A673 (cell line): Measurements from ENCODE around the gene INVS. TPM values are rescaled to one million over a fixed set of nuclear protein-coding genes. Genes with fewer than 3 reads are reported as not detected.

Experiments used
- BruUV-seq: library from RNA; stranded (reverse); fragments of 400-500 nt; replicated peaks from 2 replicates; lab custom pipeline; 2021; lab: Mats Ljungman, UMichigan
- CTCF ChIA-PET: fragments of 300-600 bp; sonication (Branson Sonifier 250); formaldehyde crosslinking; loops from one replicate; lab custom pipeline; 2022; ENCODE audit warnings: antibody characterized with exemption; lab: Charles Lee
- POLR2A ChIA-PET: fragments of 300-600 bp; sonication (Branson Sonifier 250); formaldehyde crosslinking; loops from one replicate; lab custom pipeline; 2022; ENCODE audit warnings: antibody characterized with exemption; ENCODE audit not compliant: low non-redundant PET; lab: Charles Lee
- DNase-seq: peaks from one replicate; pipeline ENCODE4 v3.0.0-alpha.2; 2015; ENCODE audit warnings: low spot score
- H3K27ac ChIP-seq: fragments of 200-600 bp; sonication (generic); 2 replicates; pipeline ENCODE4 v1.5.1; 2016; ENCODE audit warnings: mixed run types, low read depth, mild to moderate bottlenecking, mixed read lengths, antibody characterized with exemption, low read length; ENCODE audit not compliant: poor library complexity, severe bottlenecking
- H3K27me3 ChIP-seq: fragments of 200-600 bp; sonication (generic); replicated peaks from 2 replicates; pipeline ENCODE4 v1.6.1; 2017; ENCODE audit warnings: mixed run types, low read depth, mild to moderate bottlenecking, mixed read lengths, antibody characterized with exemption, low read length; ENCODE audit not compliant: insufficient read depth, poor library complexity
- H3K36me3 ChIP-seq: fragments of 200-600 bp; sonication (generic); 2 replicates; pipeline ENCODE4 v1.6.1; 2016; ENCODE audit warnings: mixed run types, mild to moderate bottlenecking, mixed read lengths, antibody characterized with exemption, low read length; ENCODE audit not compliant: insufficient read depth, poor library complexity, severe bottlenecking
- H3K4me1 ChIP-seq: fragments of 200-600 bp; sonication (generic); 2 replicates; pipeline ENCODE4 v1.6.1; 2017; ENCODE audit warnings: mixed run types, mild to moderate bottlenecking, mixed read lengths, antibody characterized with exemption, low read length; ENCODE audit not compliant: insufficient read depth, poor library complexity, severe bottlenecking
- H3K4me3 ChIP-seq: fragments of 200-600 bp; sonication (generic); 2 replicates; pipeline ENCODE4 v1.5.1; 2016; ENCODE audit warnings: low read depth, mixed run types, mild to moderate bottlenecking, mixed read lengths, low read length; ENCODE audit not compliant: poor library complexity, severe bottlenecking
- H3K9me3 ChIP-seq: fragments of 200-600 bp; sonication (generic); 2 replicates; pipeline ENCODE4 v1.6.1; 2016; ENCODE audit warnings: mixed run types, low read depth, mild to moderate bottlenecking, mixed read lengths, antibody characterized with exemption, low read length; ENCODE audit not compliant: poor library complexity, severe bottlenecking
- CTCF ChIP-seq: fragments of 300-800, 200-600 bp; sonication (generic); conservative IDR thresholded peaks from 2 replicates; pipeline ENCODE4 v1.5.1; 2017; ENCODE audit warnings: low read depth, mild to moderate bottlenecking, antibody characterized with exemption, low read length, moderate library complexity, mixed read lengths
- EZH2 ChIP-seq: fragments of 200-600 bp; sonication (generic); IDR thresholded peaks from 2 replicates; pipeline ENCODE4 v1.6.1; 2017; ENCODE audit warnings: borderline replicate concordance, low read depth, mild to moderate bottlenecking, mixed read lengths, antibody characterized with exemption, low read length; ENCODE audit not compliant: poor library complexity, severe bottlenecking
- intact Hi-C: fragments of 100-400 bp; cut with micrococcal nuclease; formaldehyde crosslinking; loops from one replicate; pipeline ENCODE4 v1.10.0; 2022; ENCODE audit not compliant: unreplicated experiment
- total RNA-seq: library from RNA; stranded (reverse); gene quantifications from 2 replicates; pipeline ENCODE4 v1.2.3, GENCODE V29; 2021

The INVS gene
- total RNA-seq, 1 experiment from 2014 or later: 23.3 TPM

- ChIA-PET POLR2A (no interaction called here), CTCF (no interaction called here)
- no peaks in the 10 kb centered on the region for H3K9me3 ChIP-seq
- intact Hi-C loops: no loop called here
- no peak overlapping the region for H3K27ac ChIP-seq
- H3K27me3 ChIP-seq: no peaks in the 10 kb centered on the region
- H3K4me1 ChIP-seq: peaks cover 4% of the 10 kb centered on the region
- no peaks in the 10 kb centered on the region for H3K36me3 ChIP-seq
- no TSS peak for BruUV-seq
- no peak for TF ChIP-seq EZH2
- TF ChIP-seq CTCF: no peak
- H3K4me3 ChIP-seq: no peak overlapping the region
- no peak for DNase-seq
Observed at GRCh38 chr9:100086097-100086635, 12.9 kb upstream of the INVS start.

- H3K9me3 ChIP-seq: no peaks in the 10 kb centered on the region
- intact Hi-C loops: no loop called here
- H3K4me1 ChIP-seq: no peaks in the 10 kb centered on the region
- BruUV-seq: no TSS peak
- no peak for DNase-seq
- no peak overlapping the region for H3K4me3 ChIP-seq
- H3K36me3 ChIP-seq: no peaks in the 10 kb centered on the region
- ChIA-PET CTCF (no interaction called here), POLR2A (no interaction called here)
- H3K27me3 ChIP-seq: no peaks in the 10 kb centered on the region
- TF ChIP-seq EZH2: no peak
- TF ChIP-seq CTCF: no peak
- H3K27ac ChIP-seq: no peak overlapping the region
Observed at GRCh38 chr9:100087218-100087617, 11.8 kb upstream of the INVS start.

GRCh38 chr9:100088202-100088601 lies 10.8 kb upstream of the INVS start:
- no TSS peak for BruUV-seq
- ChIA-PET POLR2A (no interaction called here), CTCF (no interaction called here)
- DNase-seq: no peak
- Histone ChIP-seq H3K27me3 (no peaks in the 10 kb centered on the region), H3K36me3 (no peaks in the 10 kb centered on the region), H3K4me1 (no peaks in the 10 kb centered on the region), H3K4me3 (no peak overlapping the region), H3K27ac (no peak overlapping the region), H3K9me3 (no peaks in the 10 kb centered on the region)
- intact Hi-C loops: no loop called here
- TF ChIP-seq EZH2 (no peak), CTCF (no peak)
